Mesodermal cell (in vitro differentiated cells): ENCODE results near the gene TRIM49B. TPM values are rescaled to one million over a fixed set of nuclear protein-coding genes. Genes with fewer than 3 reads are reported as not detected.
"Not testable (repeated sequence)": the region's sequence is repeated elsewhere in the genome, so short reads cannot be mapped to it uniquely, and the experiment has no call there.

Experiments used
- H3K27ac ChIP-seq: 2 replicates; pipeline ENCODE4 v1.7.0; 2013; ENCODE audit warnings: mild to moderate bottlenecking, low read depth, low read length, moderate library complexity; ENCODE audit not compliant: severe bottlenecking
- H3K36me3 ChIP-seq: 2 replicates; pipeline ENCODE4 v1.7.1; 2013; ENCODE audit warnings: mild to moderate bottlenecking, low read length, moderate library complexity; ENCODE audit not compliant: control insufficient read depth, insufficient read depth
- H3K4me1 ChIP-seq: one replicate; pipeline ENCODE4 v1.7.1; 2013; ENCODE audit warnings: mild to moderate bottlenecking, low read length; ENCODE audit not compliant: insufficient read depth, control insufficient read depth, poor library complexity, severe bottlenecking
- H3K4me3 ChIP-seq: 2 replicates; pipeline ENCODE4 v1.7.0; 2013; ENCODE audit warnings: low read length, control low read depth, mild to moderate bottlenecking; ENCODE audit not compliant: insufficient read depth, poor library complexity, severe bottlenecking; ENCODE audit errors: extremely low read depth
- H3K9me3 ChIP-seq: 2 replicates; pipeline ENCODE4 v1.7.1; 2013; ENCODE audit warnings: mild to moderate bottlenecking, low read length, moderate library complexity; ENCODE audit not compliant: control insufficient read depth
- WGBS, 2 experiments: methylation state at CpG; one replicate each; pipeline ENCODE4 v1.1.5; 2013; ENCODE audit warnings: missing lambda C conversion rate in 2 of 2; ENCODE audit not compliant: insufficient coverage in 2 of 2; 5-methylcytosine and 5-hydroxymethylcytosine counted together
- polyA plus RNA-seq, 2 experiments: library from polyadenylated mRNA; stranded (reverse); fragments of 50-300 nt; gene quantifications; one replicate each; pipeline ENCODE4 v1.2.3, GENCODE V29; 2013

TRIM49B gene, protein sequence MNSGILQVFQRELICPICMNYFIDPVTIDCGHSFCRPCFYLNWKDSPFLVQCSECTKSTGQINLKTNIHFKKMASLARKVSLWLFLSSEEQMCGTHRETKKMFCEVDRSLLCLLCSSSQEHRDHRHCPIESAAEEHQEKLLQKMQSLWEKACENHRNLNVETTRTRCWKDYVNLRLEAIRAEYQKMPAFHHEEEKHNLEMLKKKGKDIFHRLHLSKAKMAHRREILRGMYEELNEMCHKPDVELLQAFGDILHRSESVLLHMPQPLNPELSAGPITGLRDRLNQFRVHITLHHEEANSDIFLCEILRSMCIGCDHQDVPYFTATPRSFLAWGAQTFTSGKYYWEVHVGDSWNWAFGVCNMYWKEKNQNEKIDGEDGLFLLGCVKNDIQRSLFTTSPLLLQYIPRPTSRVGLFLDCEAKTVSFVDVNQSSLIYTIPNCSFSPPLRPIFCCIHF
- not detected for polyA plus RNA-seq (2013, experiment 1 of 2)
- polyA plus RNA-seq (2013, experiment 2 of 2) = not detected

DNA sequence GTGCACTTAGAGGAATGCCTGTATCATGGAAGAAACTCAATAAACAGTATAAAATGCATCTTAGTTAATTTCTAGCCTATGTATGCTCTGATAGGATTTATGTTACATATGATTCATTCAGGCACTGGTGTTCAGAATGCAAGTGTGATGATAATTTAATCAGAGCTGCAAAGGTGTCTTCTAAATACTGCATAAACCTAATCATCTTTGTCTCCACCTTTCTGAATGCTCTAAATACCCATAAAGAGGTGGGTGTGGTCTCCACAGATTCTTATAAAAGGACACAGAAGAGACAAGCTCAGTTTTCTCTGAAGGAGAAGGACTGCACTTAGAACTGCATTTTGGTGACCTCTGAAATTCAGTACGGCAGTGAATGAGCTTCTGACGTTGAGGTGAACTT is at the start of gene TRIM49B:
Gene TRIM49B (plus strand): TSS at position 301 of the 400 bp plus-strand sequence. CDS start 2,777 bp downstream, outside the sequence.
- H3K4me1 ChIP-seq = not testable (repeated sequence)
- WGBS, 2 experiments = no CpG with 5 or more reads among the region's 2 CpGs

DNA sequence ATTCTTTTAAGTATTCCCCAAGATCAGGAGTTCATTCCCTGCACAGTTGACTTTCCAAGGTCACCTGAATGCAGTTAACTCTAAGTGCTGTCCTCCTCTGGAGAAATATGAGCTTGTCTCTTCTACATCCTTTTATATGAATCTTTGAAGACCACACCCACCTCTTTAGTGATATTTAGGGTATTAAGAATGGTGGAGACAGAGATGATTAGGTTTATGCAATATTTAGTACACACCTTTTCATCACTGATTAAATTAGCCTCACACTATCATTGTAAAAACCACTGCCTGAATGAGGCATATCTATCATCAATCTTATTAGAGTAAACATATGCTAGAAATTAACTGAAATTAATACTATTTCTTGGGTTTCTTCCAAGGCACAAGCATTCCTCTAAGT is 44.8 kb upstream of the TRIM49B start, which contains the start of gene TRIM51G:
Gene TRIM51G (minus strand): TSS at position 101 of the 400 bp plus-strand sequence. CDS start 2,190 bp downstream, outside the sequence.
- H3K9me3 ChIP-seq, H3K36me3 ChIP-seq, H3K27ac ChIP-seq, H3K4me3 ChIP-seq, H3K4me1 ChIP-seq: not testable (repeated sequence)

More for the DNA sequence above, at the start of gene TRIM49B:
- not testable (repeated sequence) for H3K4me3 ChIP-seq, H3K36me3 ChIP-seq, H3K27ac ChIP-seq
- H3K9me3 ChIP-seq = peaks cover 12% of the 10 kb centered on the region

DNA sequence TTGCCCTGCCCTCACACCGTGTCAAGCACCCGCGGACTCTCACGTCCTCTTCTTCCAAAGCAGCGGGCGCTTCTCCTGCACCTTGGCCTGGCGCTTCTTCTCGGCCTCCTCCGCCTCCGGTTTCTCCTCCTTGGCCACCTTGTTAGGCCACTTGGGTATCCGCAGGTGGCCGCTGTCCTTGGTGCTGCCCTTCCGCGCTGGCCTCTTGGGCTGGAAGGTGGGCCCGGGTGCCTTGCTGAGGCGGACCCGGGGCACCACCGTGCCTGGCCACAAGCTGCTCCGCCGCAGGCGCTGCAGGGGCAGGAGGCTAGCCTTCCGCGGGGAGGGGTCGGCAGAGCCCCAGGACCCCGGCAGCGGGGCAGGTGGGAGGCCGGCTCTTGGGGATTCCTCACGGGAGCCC is 19.6 kb downstream of the TRIM49B start:
- H3K9me3 ChIP-seq = peaks cover 10% of the 10 kb centered on the region
- H3K36me3 ChIP-seq, H3K4me3 ChIP-seq, H3K27ac ChIP-seq, H3K4me1 ChIP-seq: not testable (repeated sequence)
- WGBS, 2 experiments = 81 to 93% methylated on average over 13 to 21 of the region's 28 CpGs

DNA sequence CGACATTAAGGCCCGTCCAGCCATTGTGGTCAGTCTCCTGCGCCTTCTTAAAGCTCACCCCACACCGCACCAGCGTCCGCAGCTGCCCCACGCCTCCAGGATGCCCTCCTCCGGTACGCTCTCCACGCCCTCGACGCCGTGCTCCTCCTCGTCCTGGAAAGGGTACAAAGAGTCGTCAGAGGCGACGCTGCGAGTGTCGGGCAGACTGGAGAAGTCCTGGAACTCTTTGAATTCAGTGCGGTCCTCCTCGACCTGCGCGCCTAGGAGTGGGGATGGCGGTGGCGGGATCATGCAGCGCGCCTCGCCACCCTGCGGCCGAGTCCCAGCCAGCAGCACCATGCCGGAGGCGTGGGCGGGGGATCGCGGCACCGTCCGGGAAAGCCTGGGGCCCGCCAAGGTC is 21.2 kb downstream of the TRIM49B start:
- peaks cover 15% of the 10 kb centered on the region for H3K9me3 ChIP-seq
- not testable (repeated sequence) for H3K36me3 ChIP-seq, H3K27ac ChIP-seq, H3K4me1 ChIP-seq, H3K4me3 ChIP-seq
- 72 to 90% methylated on average over 3 to 21 of the region's 38 CpGs for WGBS, 2 experiments

DNA sequence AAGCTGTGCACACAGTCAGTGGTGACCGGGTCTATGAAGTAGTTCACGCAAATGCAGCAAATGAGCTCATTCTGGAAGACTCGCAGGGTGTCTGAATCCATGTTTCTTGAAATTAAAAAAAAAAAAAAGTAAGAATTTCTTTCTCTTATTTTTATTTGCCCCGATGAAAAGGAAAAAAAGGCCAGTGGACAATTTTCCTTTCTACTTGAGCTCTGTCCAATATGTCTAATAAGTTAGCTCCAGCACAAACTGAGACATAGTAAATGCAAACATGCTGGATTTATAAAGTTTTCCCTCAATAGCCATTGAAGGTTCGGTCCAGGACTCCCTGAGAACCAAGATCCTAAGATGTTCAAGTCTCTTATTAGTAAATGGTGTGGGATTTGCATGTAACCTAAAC is 30.4 kb downstream of the TRIM49B start, which contains the start of gene TRIM64C:
Gene TRIM64C (minus strand): TSS at position 101 of the 400 bp plus-strand sequence. CDS start 0 bp downstream, at position 101.
- H3K4me1 ChIP-seq, H3K4me3 ChIP-seq, H3K36me3 ChIP-seq, H3K27ac ChIP-seq: not testable (repeated sequence)
- WGBS, 2 experiments = 58 to 65% methylated on average over 2 of the region's 5 CpGs
- H3K9me3 ChIP-seq = peaks cover 26% of the 10 kb centered on the region

DNA sequence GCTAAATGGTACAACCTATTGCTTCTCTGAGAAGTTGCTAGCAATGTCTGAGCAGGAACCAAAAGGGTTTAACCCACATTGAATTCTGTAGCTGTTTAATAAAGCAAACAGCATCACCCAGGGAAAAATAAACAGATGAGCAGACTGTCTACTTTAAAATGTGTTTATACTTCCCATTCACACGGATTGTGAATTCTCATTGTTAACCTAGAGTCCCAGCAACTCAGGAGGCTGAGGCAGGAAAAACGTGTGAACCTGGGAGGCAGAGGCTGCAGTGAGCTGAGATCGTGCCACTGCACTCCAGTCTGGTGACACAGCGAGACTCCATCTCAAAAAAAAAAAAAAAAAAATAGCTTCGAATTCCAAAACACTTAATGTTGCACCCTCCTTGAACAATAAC is 41.3 kb downstream of the TRIM49B start:
- H3K27ac ChIP-seq, H3K36me3 ChIP-seq, H3K4me3 ChIP-seq, H3K4me1 ChIP-seq: not testable (repeated sequence)
- peaks cover 34% of the 10 kb centered on the region for H3K9me3 ChIP-seq
- 17 to 49% methylated on average over 1 to 2 of the region's 5 CpGs for WGBS, 2 experiments
